ENCODE data around the gene ODAD3.

Gene ODAD3

DNA sequence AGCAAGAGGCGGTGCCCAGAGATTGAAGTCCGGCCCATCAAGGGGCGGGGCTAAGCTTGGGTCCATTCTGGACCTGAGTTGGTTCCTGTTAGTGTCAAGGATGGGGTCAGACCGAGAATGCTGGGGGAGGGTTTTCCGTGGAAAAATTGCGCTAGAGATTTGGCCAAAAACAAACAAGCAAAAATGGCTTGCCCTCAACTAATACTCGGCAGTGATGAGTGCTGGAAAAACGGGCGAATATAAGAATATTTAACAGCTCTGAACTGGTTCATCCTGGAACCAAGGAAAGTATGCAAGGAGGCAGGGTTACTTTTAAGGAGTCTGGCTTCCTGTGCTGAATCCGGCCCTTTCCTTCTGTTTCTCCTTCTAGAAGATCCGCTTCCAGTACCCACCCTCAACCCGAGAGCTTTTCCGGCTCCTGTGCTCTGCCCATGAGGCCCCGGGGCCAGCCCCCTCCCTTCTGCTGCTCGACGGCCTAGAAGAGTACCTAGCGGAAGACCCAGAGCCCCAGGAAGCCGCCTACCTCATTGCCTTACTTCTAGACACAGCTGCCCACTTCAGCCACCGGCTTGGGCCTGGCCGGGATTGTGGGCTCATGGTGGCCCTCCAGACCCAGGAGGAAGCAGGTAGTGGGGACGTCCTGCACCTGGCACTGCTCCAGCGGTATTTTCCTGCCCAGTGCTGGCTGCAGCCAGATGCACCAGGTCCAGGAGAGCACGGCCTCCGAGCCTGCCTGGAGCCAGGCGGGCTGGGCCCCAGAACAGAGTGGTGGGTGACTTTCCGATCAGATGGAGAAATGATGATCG is 59.6 kb downstream of the ODAD3 start:
- no peak for DNase-seq (ENCODE audit: low spot score)

GRCh38 chr19:11374433-11375142 is 60.3 kb downstream of the ODAD3 start, which contains the start of gene SWSAP1:
SWSAP1 (plus strand) TSS chr19:11374666; CDS start chr19:11374681, 15 bp downstream.
- peak; percentile 99 for DNase-seq (ENCODE audit: low spot score)

- no peak for DNase-seq (ENCODE audit: low spot score)
These were observed 61.0 kb downstream of the ODAD3 start for GRCh38 chr19:11373885-11374432.

DNA sequence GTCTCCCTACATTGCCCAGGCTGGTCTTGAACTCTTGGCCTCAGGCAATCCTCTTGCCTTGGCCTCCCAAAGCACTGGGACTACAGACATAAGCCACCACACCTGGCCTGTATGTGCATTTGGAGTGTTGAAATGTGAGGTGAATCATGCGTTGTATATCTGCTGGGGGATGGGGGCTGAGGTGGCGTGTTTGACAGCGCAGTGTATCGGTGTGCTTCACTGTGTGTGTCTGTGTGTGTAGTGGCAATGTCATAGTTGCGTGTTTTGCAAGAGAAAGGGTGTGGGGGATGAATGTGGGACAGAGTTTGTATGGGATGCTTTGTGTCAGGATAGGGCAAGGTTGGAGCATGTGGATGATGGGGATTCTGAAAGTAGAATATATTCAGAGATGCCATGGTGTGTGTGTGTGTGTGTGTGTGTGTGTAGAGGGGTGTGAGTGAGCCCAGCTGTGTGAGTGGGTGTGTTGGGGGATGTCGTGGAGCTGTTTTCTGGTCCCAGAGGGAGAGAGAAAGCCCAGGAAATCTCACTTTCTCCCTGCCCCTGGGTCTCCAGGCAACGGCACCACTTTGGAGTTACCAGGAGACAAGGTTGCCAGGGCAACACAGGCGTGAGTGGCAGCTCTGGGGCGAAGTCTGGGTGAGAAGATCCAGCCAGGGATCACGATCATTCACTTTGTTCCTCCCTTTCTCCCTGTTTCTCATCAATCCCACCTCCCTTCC is 61.6 kb downstream of the ODAD3 start:
- no peak for DNase-seq (ENCODE audit: low spot score)

DNA sequence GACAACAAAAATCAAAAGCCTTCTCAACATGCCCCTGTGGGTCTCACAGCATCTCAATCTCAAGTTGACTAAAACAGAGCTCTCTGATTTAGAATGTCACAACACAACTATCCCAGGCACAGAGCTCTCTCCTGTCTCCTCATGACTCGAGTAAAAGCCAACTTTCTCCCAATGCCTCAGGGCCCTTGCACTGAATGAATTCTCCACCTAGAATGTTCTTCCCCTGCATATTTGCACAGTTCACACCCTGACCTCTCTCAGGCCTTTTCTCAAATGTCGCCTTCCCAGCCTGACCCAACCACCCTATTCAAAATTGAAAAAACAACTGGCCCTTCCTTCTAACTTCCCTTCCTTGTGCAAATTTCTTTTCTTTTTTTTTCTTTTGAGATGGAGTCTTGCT is 64.2 kb downstream of the ODAD3 start:
- no peak for DNase-seq (ENCODE audit: low spot score)

All from GM03348 (cell line).